Measurements from ENCODE around the gene S100A3.
A peak's percentile ranks its signal among the peaks of the same experiment; 100 is the strongest.
"Not testable (repeated sequence)": the region's sequence is repeated elsewhere in the genome, so short reads cannot be mapped to it uniquely, and the experiment has no call there.

Gene S100A3, protein sequence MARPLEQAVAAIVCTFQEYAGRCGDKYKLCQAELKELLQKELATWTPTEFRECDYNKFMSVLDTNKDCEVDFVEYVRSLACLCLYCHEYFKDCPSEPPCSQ

DNA sequence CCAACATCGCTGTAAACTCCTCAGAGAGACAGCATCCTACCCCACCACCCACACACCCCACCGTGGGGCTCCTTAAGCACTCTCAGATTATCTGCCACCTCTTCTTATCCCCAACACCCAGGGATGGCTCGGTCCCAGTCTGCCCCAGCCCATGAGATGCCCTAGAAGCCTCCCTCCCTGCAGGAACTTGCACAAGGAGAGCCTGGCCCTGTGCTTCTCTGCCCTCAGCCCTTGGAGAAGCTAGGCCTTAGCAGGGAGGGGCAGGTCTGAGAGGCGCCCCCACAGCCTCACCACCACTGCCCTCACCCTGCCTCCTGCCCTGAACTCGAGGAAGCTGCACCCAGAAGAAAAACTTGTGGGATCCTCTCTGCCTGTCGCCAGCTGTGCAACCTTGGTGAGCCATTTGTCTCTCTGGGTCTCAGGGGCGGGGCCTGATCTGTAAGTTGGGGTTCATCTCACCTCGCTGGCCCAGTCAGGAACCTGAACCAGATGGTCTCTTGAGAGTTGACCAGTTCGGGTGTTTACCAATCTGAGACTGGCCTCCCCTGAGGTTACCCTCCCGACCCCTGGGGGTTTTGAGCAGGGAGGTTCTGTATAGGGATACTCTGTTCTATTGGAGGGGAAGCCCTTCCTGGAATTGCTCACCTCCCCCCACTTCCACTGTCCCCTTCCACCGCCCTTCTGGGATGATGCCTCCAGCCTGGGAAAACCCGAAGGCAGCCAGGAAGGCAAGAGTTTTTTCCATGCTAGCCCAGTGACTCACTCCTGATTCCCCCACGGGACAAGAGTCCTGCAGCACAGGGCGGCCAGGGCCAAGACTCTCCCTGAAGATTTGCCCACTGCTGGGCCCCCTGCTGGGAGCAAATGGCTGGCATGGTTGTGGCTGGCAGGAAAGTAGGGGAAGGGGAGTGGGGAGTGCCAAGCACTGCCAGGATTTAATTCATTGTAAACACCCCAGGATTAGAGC, at the start of gene S100A3:
Gene S100A3 (minus strand): TSS at position 537 of the 967 bp plus-strand sequence. CDS start 773 bp downstream, outside the sequence.
- DNase-seq, result no peak

GRCh38 chr1:153598309-153599172, 49.5 kb upstream of the S100A3 start:
- peak; percentile 28 for DNase-seq

- no peak for DNase-seq
These were observed 48.1 kb upstream of the S100A3 start for GRCh38 chr1:153597206-153597605.

GRCh38 chr1:153592748-153593147, 43.7 kb upstream of the S100A3 start:
- no peak for DNase-seq

GRCh38 chr1:153588482-153588881, 39.4 kb upstream of the S100A3 start:
- no peak for DNase-seq

GRCh38 chr1:153588033-153588432, 39.0 kb upstream of the S100A3 start:
- DNase-seq, result not testable (repeated sequence)

- DNase-seq, result no peak
These were observed 38.3 kb upstream of the S100A3 start for GRCh38 chr1:153587314-153587713.

GRCh38 chr1:153586347-153586746, 37.3 kb upstream of the S100A3 start:
- no peak for DNase-seq

- DNase-seq, result no peak
These were observed 35.9 kb upstream of the S100A3 start for GRCh38 chr1:153585006-153585405.

GRCh38 chr1:153583976-153584375, 34.9 kb upstream of the S100A3 start:
- no peak for DNase-seq

- DNase-seq, result not testable (repeated sequence)
These were observed 34.5 kb upstream of the S100A3 start for GRCh38 chr1:153583514-153583913.

GRCh38 chr1:153582836-153583235, 33.8 kb upstream of the S100A3 start:
- DNase-seq, result not testable (repeated sequence)

DNA sequence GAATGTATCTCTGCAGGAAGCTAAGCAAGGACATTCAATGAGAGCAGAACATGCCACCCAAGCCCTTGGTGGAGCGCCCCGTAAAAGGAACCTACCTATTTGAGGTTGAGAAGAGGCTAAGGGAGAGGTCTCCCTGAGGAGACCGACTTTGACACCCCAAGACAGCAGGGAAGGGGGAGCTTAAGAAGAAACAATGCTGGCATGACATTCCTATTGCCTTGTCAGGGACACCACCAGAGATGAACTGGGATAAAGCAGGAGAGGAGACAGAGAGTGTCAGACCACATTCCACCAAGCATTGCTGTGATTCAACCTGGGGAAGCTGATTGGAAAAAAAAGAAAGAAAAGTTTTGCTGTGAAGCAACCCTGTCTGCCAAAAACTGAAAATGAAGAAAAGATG, 29.9 kb upstream of the S100A3 start:
- DNase-seq, result no peak

- DNase-seq, result no peak
These were observed 29.4 kb upstream of the S100A3 start for GRCh38 chr1:153578490-153578889.

DNA sequence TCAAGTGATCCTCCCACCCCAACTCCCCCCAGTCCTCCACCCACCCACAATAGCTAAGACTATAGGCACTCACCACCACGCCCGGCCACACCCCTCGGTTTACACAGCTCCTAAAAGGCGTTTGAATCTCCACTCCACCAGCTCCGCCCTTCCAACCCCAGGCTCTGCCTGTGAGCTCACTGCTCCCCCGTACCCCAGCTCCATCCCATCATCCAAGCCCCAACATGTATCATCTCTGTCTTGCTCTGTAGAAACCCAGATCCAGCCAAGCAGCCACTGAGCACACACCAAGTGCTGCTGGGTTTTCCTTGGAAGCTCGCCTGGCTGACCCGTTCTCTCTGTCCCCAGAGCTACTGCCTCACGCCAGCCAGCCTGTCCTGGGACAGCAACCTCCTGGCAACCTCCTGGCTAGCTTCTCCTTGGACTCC, 28.6 kb upstream of the S100A3 start:
- no peak for DNase-seq

DNA sequence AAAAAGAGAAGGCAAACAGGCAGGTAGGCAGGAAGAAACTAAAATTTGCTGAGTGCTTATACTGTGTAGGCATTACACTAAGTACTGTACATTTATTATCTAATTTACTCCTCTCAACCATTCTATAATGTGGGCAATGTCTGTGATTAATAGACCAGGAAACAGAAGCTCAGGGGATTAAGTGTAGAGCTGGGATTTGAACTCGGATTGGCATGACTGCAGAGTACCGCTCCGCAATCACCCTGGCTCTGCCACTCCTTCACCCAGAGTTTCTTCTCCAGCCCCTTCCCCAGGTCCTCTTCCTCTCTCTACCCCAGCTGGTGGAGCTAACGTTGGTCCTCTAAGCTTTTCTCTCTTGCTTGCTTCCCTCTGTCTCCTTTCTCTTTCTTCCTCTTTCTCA, 28.1 kb upstream of the S100A3 start:
- DNase-seq, result no peak

DNA sequence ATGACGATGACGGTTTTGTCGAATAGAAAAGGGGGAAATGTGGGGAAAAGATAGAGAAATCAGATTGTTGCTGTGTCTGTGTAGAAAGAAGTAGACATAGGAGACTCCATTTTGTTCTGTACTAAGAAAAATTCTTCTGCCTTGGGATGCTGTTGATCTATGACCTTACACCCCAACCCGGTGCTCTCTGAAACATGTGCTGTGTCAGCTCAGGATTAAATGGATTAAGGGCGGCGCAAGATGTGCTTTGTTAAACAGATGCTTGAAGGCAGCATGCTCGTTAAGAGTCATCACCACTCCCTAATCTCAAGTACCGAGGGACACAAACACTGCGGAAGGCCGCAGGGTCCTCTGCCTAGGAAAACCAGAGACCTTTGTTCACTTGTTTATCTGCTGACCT, 26.4 kb upstream of the S100A3 start:
- not testable (repeated sequence) for DNase-seq

DNA sequence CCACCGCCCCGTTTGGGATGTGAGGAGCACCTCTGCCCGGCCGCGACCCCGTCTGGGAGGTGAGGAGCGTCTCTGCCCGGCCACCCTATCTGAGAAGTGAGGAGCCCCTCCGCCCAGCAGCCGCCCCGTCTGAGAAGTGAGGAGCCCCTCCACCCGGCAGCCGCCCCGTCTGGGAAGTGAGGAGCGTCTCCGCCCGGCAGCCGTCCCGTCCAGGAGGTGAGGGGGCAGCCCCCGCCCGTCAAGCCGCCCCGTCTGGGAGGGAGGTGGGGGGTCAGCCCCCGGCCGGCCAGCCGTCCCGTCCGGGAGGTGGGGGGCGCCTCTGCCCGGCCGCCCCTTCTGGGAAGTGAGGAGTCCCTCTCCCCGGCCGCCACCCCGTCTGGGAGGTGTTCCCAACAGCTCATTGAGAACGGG, 26.0 kb upstream of the S100A3 start:
- DNase-seq, result not testable (repeated sequence)

DNA sequence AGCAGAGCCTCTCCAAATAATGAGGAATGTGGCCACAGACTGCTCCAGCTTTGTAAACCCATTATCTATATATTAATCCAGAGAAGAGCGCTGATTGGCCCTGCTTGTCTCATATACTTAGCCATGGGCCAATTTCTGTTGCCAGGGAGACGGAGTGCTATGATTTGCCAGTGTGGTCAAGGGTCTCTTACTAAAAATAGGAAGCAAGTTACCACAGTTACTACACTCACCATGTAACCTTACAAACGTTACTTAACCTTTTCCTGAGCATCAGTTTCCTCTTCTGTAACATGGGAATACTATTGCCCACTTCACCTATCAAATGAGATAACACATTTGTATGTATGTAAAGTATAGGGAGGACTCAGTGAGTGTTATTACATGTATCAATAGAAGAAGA, 24.3 kb upstream of the S100A3 start:
- DNase-seq, result no peak

DNA sequence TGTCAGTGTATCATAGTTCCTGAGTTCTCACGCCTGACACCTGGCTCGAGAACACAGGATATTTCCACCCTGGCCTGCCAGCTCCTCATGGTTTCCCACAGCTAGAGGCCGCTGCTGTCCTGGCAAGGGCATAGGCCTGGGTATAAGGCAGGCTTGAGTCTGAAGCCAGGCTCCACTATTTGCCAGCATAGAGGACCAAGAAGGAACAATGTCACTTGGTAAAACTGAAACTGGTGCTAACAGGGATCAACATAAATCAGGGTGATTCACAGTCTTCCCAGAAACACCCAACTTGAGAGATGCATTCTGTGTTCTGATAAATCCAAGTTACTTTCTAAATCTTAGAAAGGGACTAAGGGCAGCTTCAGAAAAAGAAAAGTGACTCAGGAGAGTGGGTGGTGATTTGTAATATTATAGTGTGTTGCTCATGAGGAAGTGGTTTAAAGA, 23.5 kb upstream of the S100A3 start:
- DNase-seq, result peak; percentile 74

GRCh38 chr1:153571706-153572105, 22.6 kb upstream of the S100A3 start:
- DNase-seq, result no peak

GRCh38 chr1:153570874-153571273, 21.8 kb upstream of the S100A3 start:
- DNase-seq, result no peak

GRCh38 chr1:153569465-153569864, 20.4 kb upstream of the S100A3 start:
- DNase-seq, result no peak
